GM12878 (cell line): ENCODE results near the gene NCDN. TPM values are rescaled to one million over a fixed set of nuclear protein-coding genes. Genes with fewer than 3 reads are reported as not detected.

ENCODE experiments used
- ATAC-seq: fragments of 200-7000 bp; cut with Tn5 transposase; 3 replicates; pipeline ENCODE4 v1.9.1; 2020; ENCODE audit warnings: mild to moderate bottlenecking, moderate library complexity
- BruUV-seq: library from RNA; stranded (reverse); fragments of 400-500 nt; replicated peaks from 2 replicates; lab custom pipeline; 2021; lab: Mats Ljungman, UMichigan
- CTCF ChIA-PET: fragments of 300-600 bp; sonication (Branson Sonifier 250); formaldehyde crosslinking; extraction: SDS; loops from one replicate; lab custom pipeline; 2021; ENCODE audit warnings: inconsistent platforms; lab: Yijun Ruan, JAX
- POLR2A ChIA-PET: fragments of 350-600 bp; formaldehyde crosslinking; extraction: SDS; loops from one replicate; lab custom pipeline; 2021; ENCODE audit warnings: inconsistent platforms; lab: Charles Lee
- RAD21 ChIA-PET: fragments of 300-600 bp; sonication (Branson Sonifier 250); formaldehyde crosslinking; loops from one replicate; lab custom pipeline; 2023; ENCODE audit warnings: antibody characterized with exemption; ENCODE audit not compliant: unreplicated experiment; lab: Charles Lee
- SMC1A ChIA-PET: fragments of 300-600 bp; sonication (Branson Sonifier 250); formaldehyde crosslinking; loops from one replicate; lab custom pipeline; 2023; ENCODE audit not compliant: unreplicated experiment, uncharacterized antibody; lab: Charles Lee
- DNase-seq: peaks from one replicate; pipeline ENCODE4 v3.0.0-alpha.2; 2011; ENCODE audit warnings: low read depth, low spot score
- FAIRE-seq: peaks from 3 replicates; lab custom pipeline; 2011; peaks lifted over from hg19 to GRCh38; lab: Jason Lieb, UNC
- H2AFZ ChIP-seq: 2 replicates; pipeline ENCODE4 v1.6.0; 2011; ENCODE audit warnings: low read depth, low read length, control low read depth; ENCODE audit not compliant: control insufficient read depth
- H3K27ac ChIP-seq: 2 replicates; pipeline ENCODE4 v1.5.1; 2011; ENCODE audit warnings: control low read depth; ENCODE audit not compliant: control insufficient read depth, insufficient read depth
- H3K27me3 ChIP-seq, 2 experiments: replicated peaks in 1 of 2; 2 replicates each; pipeline versions ENCODE4 v1.6.0 to v1.6.1; 2011; ENCODE audit warnings: low read length in 1 of 2; ENCODE audit not compliant: control insufficient read depth in 2 of 2, insufficient read depth in 2 of 2
- H3K36me3 ChIP-seq, 2 experiments: 2 replicates each; pipeline ENCODE4 v1.5.1; 2011; ENCODE audit warnings: low read length in 1 of 2; ENCODE audit not compliant: control insufficient read depth in 2 of 2, insufficient read depth in 2 of 2
- H3K4me1 ChIP-seq: 2 replicates; pipeline ENCODE4 v1.6.1; 2011; ENCODE audit warnings: mild to moderate bottlenecking, low read length, moderate library complexity, mixed read lengths; ENCODE audit not compliant: control insufficient read depth, insufficient read depth
- H3K4me2 ChIP-seq: 2 replicates; pipeline ENCODE4 v1.6.0; 2011; ENCODE audit warnings: control low read depth; ENCODE audit not compliant: control insufficient read depth, insufficient read depth
- H3K4me3 ChIP-seq: fragments of 200-600 bp; sonication (generic); 2 replicates; pipeline ENCODE4 v1.5.1; 2016
- H3K79me2 ChIP-seq: 2 replicates; pipeline ENCODE4 v1.6.0; 2011; ENCODE audit warnings: low read length; ENCODE audit not compliant: control insufficient read depth, insufficient read depth
- H3K9ac ChIP-seq: 2 replicates; pipeline ENCODE4 v1.8.0; 2011; ENCODE audit warnings: low read length, control low read depth, mixed read lengths; ENCODE audit not compliant: control insufficient read depth, insufficient read depth
- H3K9me3 ChIP-seq: replicated peaks from 3 replicates; pipeline ENCODE4 v1.5.1; 2011; ENCODE audit warnings: mild to moderate bottlenecking, low read length; ENCODE audit not compliant: control insufficient read depth, insufficient read depth
- H4K20me1 ChIP-seq: 2 replicates; pipeline ENCODE4 v1.6.0; 2011; ENCODE audit not compliant: control insufficient read depth, insufficient read depth
- BCLAF1 ChIP-seq: fragments of 450-650 bp; IDR thresholded peaks from 2 replicates; pipeline ENCODE4 v1.6.1; 2017; ENCODE audit warnings: antibody characterized with exemption, mild to moderate bottlenecking, moderate library complexity
- BHLHE40 ChIP-seq, 2 experiments: fragments of 450-650 bp in 1 of 2; IDR thresholded peaks; 2 replicates each; pipeline ENCODE4 v1.6.1; 2011 to 2017; ENCODE audit warnings: low read depth in 2 of 2, borderline replicate concordance in 1 of 2, improper control_type of control experiment in 1 of 2, low read length in 1 of 2, mild to moderate bottlenecking in 1 of 2
- ETV6 ChIP-seq, 2 experiments: fragments of 450-650 bp in 1 of 2; IDR thresholded peaks in 1 of 2; conservative IDR thresholded peaks in 1 of 2; 2 replicates each; pipeline ENCODE4 v1.6.1; 2014; ENCODE audit warnings: antibody characterized with exemption in 1 of 2, borderline replicate concordance in 1 of 2, low read depth in 1 of 2, mild to moderate bottlenecking in 1 of 2, moderate library complexity in 1 of 2
- FOXK2 ChIP-seq: fragments of 450-650 bp; IDR thresholded peaks from 2 replicates; pipeline ENCODE4 v1.6.1; 2017; ENCODE audit warnings: mild to moderate bottlenecking, moderate library complexity
- HDAC2 ChIP-seq: fragments of 200-600 bp; sonication (generic); IDR thresholded peaks from 2 replicates; pipeline ENCODE4 v1.6.1; 2017
- HDGF ChIP-seq: fragments of 450-650 bp; IDR thresholded peaks from 2 replicates; pipeline ENCODE4 v1.6.1; 2016; ENCODE audit warnings: antibody characterized with exemption
- IKZF2 ChIP-seq, 2 experiments: fragments of 450-650 bp; IDR thresholded peaks; 2 replicates each; pipeline ENCODE4 v1.6.1; 2017; ENCODE audit warnings: mild to moderate bottlenecking in 2 of 2, moderate library complexity in 2 of 2
- MTA3 ChIP-seq: IDR thresholded peaks from 2 replicates; pipeline ENCODE4 v1.6.1; 2012; ENCODE audit warnings: low read length, inconsistent platforms, borderline replicate concordance
- POU2F2 ChIP-seq: IDR thresholded peaks from 3 replicates; pipeline ENCODE4 v1.6.1; 2011; ENCODE audit warnings: low read depth, mild to moderate bottlenecking, low read length, borderline replicate concordance
- RUNX3 ChIP-seq: IDR thresholded peaks from 2 replicates; pipeline ENCODE4 v1.6.1; 2012; ENCODE audit warnings: low read length, inconsistent platforms
- SIN3A ChIP-seq: IDR thresholded peaks from 2 replicates; pipeline ENCODE4 v1.6.1; 2012; ENCODE audit warnings: low read depth, low read length, improper control_type of control experiment
- SREBF2 ChIP-seq: IDR thresholded peaks from 2 replicates; pipeline ENCODE4 v1.6.1; 2012; ENCODE audit warnings: mild to moderate bottlenecking, low read length
- ZBED1 ChIP-seq: IDR thresholded peaks from 2 replicates; pipeline ENCODE4 v1.6.1; 2016; ENCODE audit warnings: borderline replicate concordance
- WGBS: methylation state at CpG from one replicate; pipeline ENCODE4 v1.1.6; 2016; ENCODE audit warnings: low lambda C conversion rate; ENCODE audit not compliant: insufficient replicate concordance, insufficient coverage; ENCODE audit errors: missing lambda C conversion rate; 5-methylcytosine and 5-hydroxymethylcytosine counted together
- in situ Hi-C: fragments of 300-500 bp; cut with MboI; formaldehyde crosslinking; loops from 9 replicates; pipeline ENCODE4 v1.14.3; 2018; ENCODE audit warnings: mixed read lengths
- intact Hi-C: fragments of 100-400 bp; cut with micrococcal nuclease; formaldehyde crosslinking; loops from one replicate; pipeline ENCODE4 v1.14.2; 2022; ENCODE audit not compliant: unreplicated experiment
- polyA plus RNA-seq, 11 experiments: library from polyadenylated mRNA; depleted of rRNA in 4 of 11; unstranded in 6 of 11; stranded (reverse) in 5 of 11; fragments of >200 nt; fragmentation: Nextera tagmentation in 4 of 11; fragmentation: Illumina TruSeq in 1 of 11; extraction: Ambion mirVana in 4 of 11; extraction: Trizol in 1 of 11; gene quantifications; 1 replicate in 1 of 11; 2 replicates in 10 of 11; pipeline versions ENCODE4 v1.2.1 to v1.2.3, GENCODE V29; 2011 to 2016; ENCODE audit warnings: inconsistent platforms in 2 of 11, missing spikeins in 2 of 11, low read depth in 1 of 11
- total RNA-seq, 4 experiments: library from RNA; depleted of rRNA in 3 of 4; stranded (reverse); fragments of >200 nt in 3 of 4; fragmentation: Illumina TruSeq in 1 of 4; extraction: Trizol in 1 of 4; gene quantifications; 2 replicates each; pipeline versions ENCODE4 v1.2.1 to v1.2.3, GENCODE V29; 2013 to 2021
- TF ChIP-seq, protein P1 (sequence below): fragments of 450-650 bp; IDR thresholded peaks from 2 replicates; pipeline ENCODE4 v1.6.1; 2017; ENCODE audit warnings: low read depth, mild to moderate bottlenecking, moderate library complexity

Gene NCDN
- total and polyA plus RNA-seq, 10 of the 15 experiments (the other 5 are each of a cell fraction or from before 2014, with no cell fraction given): 1.8 to 25.5 (median 10.9) TPM

- 96% methylated on average over 7 of the region's 7 CpGs for WGBS
- H3K4me2 ChIP-seq: peak overlapping the region; percentile 90; the same call in 1 of the 2 replicates
Measured at GRCh38 chr1:35554266-35555211, 3.1 kb upstream of the NCDN start.

More at GRCh38 chr1:35554266-35555211, 3.1 kb upstream of the NCDN start:
- no peak for FAIRE-seq
- CTCF ChIA-PET: interaction anchor here (1.0 to 3.9 kb wide), 4 partner anchors 10 to 162 kb away, joined by 4 to 40 read pairs (median 12); no protein-coding TSS in a partner anchor
- H3K4me3 ChIP-seq: peak overlapping the region; percentile 22; the same call in 1 of the 2 replicates
- RAD21 ChIA-PET: interaction anchor here (3.5 kb wide), 1 partner anchor 103 kb away, joined by 35 read pairs; no protein-coding TSS in a partner anchor
- SMC1A ChIA-PET: interaction anchor here (2.1 to 7.2 kb wide), 2 partner anchors 102 to 103 kb away, joined by 20 to 67 read pairs; no protein-coding TSS in a partner anchor
- H3K9me3 ChIP-seq: no peaks in the 10 kb centered on the region
- TF ChIP-seq BCLAF1 (no peak), BHLHE40 (IDR thresholded peaks at IDR 0.05; ENCODE audit: borderline replicate concordance in 1 of 2, low read depth in 2 of 2, low read length in 1 of 2) (no peak), FOXK2 (no peak), POU2F2 (no peak), ETV6 (conservative IDR thresholded peaks at IDR 0.05 in 1 of 2, IDR thresholded peaks at IDR 0.05 in 1 of 2; ENCODE audit: borderline replicate concordance in 1 of 2, low read depth in 1 of 2) (no peak), HDGF (no peak), RUNX3 (no peak), MTA3 (no peak), ZBED1 (no peak), HDAC2 (no peak), IKZF2 (IDR thresholded peaks at IDR 0.05) (no peak), SREBF2 (no peak), SIN3A (no peak)
- TF ChIP-seq, protein P1, sequence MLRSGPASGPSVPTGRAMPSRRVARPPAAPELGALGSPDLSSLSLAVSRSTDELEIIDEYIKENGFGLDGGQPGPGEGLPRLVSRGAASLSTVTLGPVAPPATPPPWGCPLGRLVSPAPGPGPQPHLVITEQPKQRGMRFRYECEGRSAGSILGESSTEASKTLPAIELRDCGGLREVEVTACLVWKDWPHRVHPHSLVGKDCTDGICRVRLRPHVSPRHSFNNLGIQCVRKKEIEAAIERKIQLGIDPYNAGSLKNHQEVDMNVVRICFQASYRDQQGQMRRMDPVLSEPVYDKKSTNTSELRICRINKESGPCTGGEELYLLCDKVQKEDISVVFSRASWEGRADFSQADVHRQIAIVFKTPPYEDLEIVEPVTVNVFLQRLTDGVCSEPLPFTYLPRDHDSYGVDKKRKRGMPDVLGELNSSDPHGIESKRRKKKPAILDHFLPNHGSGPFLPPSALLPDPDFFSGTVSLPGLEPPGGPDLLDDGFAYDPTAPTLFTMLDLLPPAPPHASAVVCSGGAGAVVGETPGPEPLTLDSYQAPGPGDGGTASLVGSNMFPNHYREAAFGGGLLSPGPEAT: no peak
- TF ChIP-seq, all 136 proteins: peak for 0
- Histone ChIP-seq H4K20me1 (no peaks in the 10 kb centered on the region), H3K4me1 (peaks cover 10% of the 10 kb centered on the region), H3K27me3 (no peaks in the 10 kb centered on the region), H3K9ac (no peak overlapping the region), H3K36me3 (peaks cover 0 to 5% of the 10 kb centered on the region in 2 experiments; a peak in 3 of 4 replicates), H2AFZ (no peak overlapping the region), H3K79me2 (peaks cover 44% of the 10 kb centered on the region), H3K27ac (no peak overlapping the region)
- ATAC-seq: no peak
- POLR2A ChIA-PET: no interaction called here
- no peak for DNase-seq
- in situ Hi-C loops: no loop called here
- no TSS peak for BruUV-seq
- intact Hi-C loops: no loop called here
